H1 (cell line): ENCODE measurements around the gene SLC44A5.

ENCODE experiments used
- JUN ChIP-seq: IDR thresholded peaks from 2 replicates; pipeline ENCODE4 v1.6.1; 2011; ENCODE audit warnings: low read depth, mild to moderate bottlenecking, improper control_type of control experiment, low read length
- PHF8 ChIP-seq: fragments of 200-600 bp; sonication (generic); conservative IDR thresholded peaks from 2 replicates; pipeline ENCODE4 v1.7.1; 2012; ENCODE audit warnings: low read depth, mild to moderate bottlenecking, inconsistent platforms, low read length, moderate library complexity
- TAF1 ChIP-seq: IDR thresholded peaks from 2 replicates; pipeline ENCODE4 v1.6.1; 2011; ENCODE audit warnings: mild to moderate bottlenecking, low read depth, low read length
- TF ChIP-seq, protein P1 (sequence below), 3 experiments: IDR thresholded peaks; 1 replicate in 2 of 3; 2 replicates in 1 of 3; pipeline versions ENCODE4 v1.5.1 to v1.6.1; 2011; ENCODE audit warnings: low read length in 3 of 3, mild to moderate bottlenecking in 3 of 3, inconsistent platforms in 2 of 3, low read depth in 1 of 3, moderate library complexity in 1 of 3; ENCODE audit not compliant: insufficient read depth in 1 of 3; ENCODE audit errors: control extremely low read depth in 1 of 3

DNA sequence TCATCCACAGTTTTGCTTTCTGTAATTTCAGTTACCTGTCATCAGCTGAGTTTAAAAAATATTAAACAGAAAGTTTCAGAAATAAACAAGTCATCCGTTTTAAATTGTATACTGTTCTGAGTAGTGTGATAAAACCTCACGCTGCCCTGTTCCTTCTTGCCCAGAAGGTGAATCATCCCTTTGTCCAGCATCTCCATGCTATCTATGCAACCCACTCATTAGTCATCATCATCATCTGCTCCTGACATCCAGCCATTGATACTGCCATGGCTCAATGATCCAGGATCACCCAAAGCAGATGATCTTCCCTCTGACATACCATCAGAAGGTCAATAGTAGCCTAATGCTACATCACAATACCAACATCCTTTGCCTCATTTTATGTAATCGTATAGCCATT lies 198.3 kb downstream of the SLC44A5 start:
- TF ChIP-seq PHF8 (no peak), JUN (no peak), TAF1 (no peak)
- TF ChIP-seq, protein P1, sequence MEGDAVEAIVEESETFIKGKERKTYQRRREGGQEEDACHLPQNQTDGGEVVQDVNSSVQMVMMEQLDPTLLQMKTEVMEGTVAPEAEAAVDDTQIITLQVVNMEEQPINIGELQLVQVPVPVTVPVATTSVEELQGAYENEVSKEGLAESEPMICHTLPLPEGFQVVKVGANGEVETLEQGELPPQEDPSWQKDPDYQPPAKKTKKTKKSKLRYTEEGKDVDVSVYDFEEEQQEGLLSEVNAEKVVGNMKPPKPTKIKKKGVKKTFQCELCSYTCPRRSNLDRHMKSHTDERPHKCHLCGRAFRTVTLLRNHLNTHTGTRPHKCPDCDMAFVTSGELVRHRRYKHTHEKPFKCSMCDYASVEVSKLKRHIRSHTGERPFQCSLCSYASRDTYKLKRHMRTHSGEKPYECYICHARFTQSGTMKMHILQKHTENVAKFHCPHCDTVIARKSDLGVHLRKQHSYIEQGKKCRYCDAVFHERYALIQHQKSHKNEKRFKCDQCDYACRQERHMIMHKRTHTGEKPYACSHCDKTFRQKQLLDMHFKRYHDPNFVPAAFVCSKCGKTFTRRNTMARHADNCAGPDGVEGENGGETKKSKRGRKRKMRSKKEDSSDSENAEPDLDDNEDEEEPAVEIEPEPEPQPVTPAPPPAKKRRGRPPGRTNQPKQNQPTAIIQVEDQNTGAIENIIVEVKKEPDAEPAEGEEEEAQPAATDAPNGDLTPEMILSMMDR (IDR thresholded peaks at IDR 0.05; ENCODE audit: control extremely low read depth in 1 of 3, insufficient read depth in 1 of 3, low read depth in 1 of 3, low read length in 3 of 3): no peak
